OCI-LY1 (cell line): Measurements from ENCODE around the gene CCT6B.

Source experiments
- EZH2 ChIP-seq: fragments of 200-600 bp; sonication (generic), shearing (Covaris generic); IDR thresholded peaks from 2 replicates; pipeline ENCODE4 v1.8.0; 2017; ENCODE audit warnings: borderline replicate concordance, mixed run types, mild to moderate bottlenecking, antibody characterized with exemption, low read length, moderate library complexity, mixed read lengths
- TF ChIP-seq, protein P1 (sequence below): fragments of 200-600 bp; sonication (generic), shearing (Covaris generic); IDR thresholded peaks from 2 replicates; pipeline ENCODE4 v1.5.1; 2017; ENCODE audit warnings: mild to moderate bottlenecking, antibody characterized with exemption, low read length, moderate library complexity, mixed read lengths

DNA sequence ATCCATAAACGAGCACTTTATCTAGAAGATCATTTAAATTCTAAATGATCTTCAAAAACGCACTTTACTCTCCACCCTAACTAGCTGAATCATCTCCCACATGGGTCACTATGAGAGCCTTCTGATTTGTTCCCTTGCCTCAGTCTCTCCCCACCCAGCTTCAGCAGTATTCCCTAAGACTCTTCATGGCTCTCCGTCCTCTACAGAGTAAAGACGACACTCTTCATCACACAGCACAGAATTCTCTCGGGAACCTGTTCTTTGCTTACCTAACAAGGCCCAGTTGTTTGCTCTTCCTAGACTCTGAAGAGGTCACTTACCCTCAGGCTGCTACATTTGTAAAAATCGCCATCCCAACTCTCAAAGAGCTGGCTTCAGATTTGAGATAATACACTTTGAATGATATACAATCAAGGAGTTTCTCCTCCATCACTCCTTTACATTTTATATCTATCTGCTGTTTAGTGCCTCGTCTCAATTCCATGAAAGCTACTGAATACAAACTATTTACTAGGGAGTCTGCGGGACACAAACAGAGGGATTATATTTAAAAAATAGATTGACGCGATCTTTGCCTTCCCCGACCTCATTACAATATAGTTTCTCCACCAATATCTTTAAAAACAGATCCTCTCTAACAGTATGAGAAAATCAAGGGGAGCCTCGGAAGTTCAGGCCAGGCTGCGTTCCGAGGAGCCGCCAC is 18.5 kb upstream of the CCT6B start:
- TF ChIP-seq, protein P1, sequence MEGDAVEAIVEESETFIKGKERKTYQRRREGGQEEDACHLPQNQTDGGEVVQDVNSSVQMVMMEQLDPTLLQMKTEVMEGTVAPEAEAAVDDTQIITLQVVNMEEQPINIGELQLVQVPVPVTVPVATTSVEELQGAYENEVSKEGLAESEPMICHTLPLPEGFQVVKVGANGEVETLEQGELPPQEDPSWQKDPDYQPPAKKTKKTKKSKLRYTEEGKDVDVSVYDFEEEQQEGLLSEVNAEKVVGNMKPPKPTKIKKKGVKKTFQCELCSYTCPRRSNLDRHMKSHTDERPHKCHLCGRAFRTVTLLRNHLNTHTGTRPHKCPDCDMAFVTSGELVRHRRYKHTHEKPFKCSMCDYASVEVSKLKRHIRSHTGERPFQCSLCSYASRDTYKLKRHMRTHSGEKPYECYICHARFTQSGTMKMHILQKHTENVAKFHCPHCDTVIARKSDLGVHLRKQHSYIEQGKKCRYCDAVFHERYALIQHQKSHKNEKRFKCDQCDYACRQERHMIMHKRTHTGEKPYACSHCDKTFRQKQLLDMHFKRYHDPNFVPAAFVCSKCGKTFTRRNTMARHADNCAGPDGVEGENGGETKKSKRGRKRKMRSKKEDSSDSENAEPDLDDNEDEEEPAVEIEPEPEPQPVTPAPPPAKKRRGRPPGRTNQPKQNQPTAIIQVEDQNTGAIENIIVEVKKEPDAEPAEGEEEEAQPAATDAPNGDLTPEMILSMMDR: no peak
- no peak for TF ChIP-seq EZH2
